Stimulated activated naive CD4-positive, alpha-beta T cell (primary cell): ENCODE data around the gene FTH1.
"Not testable (repeated sequence)": the region's sequence is repeated elsewhere in the genome, so short reads cannot be mapped to it uniquely, and the experiment has no call there.

ENCODE experiments used
- DNase-seq, 6 experiments: peaks; one replicate each; lab custom pipeline; 2025; lab: John Stamatoyannopoulos, UW

Gene FTH1

DNA sequence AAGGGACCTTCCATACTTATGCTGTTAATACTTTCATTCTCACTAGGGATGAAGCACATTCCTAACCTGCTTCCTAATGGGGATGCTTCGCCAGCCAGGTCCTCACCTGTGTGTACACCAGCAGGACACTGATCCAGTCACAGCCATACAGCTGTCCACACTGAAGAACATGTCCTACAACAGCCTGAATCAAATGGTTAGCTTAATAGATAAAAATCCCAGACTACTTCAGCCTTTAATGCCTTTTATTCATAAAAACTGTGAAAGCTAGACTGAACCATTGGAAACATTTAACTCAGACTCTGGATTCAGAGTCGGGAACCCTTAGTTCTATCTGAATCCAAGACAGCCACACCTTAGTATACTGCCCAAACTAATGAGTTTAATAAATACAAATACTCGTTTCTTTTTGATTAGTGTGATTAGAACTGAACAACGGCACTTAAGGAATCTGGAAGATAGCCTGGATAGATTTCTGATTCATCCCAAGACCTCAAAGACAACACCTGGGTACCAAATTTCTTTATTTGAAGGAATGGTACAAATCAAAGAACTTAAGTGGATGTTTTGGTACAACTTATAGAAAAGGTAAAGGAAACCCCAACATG lies 3.3 kb downstream of the FTH1 start:
- peak in 2 of 6 experiments; percentile 52 to 63 for DNase-seq

DNA sequence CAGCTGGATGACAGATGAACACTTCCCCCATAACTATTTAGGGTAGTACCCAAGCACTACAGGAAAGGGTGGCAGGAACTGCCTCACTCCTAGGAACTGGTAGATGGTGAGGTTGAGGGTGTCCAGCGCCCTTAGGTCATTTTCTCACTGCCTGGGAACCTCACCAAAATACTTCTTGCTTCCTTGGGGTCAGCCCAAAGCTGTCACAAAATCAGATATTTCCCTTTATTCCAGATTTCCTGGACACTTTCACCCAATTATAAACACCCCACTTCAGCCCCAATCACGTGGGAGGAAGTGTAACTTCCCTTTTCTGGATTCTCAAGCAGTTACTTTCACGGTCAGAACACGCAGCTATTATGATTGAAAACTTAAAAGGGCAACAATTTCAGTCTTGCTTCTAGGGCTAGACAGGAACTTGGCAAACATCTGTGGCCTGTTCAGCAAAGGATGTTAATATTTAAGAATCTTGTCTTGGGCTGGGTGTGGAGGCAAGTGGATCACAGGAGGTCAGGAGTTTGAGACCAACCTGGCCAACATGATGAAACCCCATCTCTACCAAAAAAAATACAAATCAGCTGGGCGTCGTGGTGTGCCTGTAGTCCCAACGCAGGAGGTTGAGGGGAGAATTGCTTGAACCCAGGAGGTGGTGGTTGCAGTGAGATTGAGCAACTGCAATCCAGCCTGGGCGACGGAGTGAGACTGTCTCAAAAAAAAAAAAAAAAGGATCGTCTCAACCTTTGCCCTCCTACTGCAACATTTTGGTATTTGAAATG lies 4.0 kb downstream of the FTH1 start:
- DNase-seq, result peak in 3 of 6 experiments; percentile 35 to 69 (median 52)

DNA sequence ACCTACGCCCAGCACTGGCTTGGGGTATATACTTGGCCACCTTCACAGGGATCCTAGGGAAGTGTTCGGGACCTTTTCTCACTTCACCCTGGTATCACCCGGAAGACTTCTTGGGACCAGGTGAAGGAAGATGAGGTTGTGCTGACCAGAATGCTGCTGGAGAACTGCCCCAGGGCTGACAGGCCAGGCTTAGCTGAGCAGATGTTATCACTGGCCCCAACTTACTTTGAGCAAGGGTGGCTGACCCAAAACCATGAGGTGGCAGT lies 4.5 kb downstream of the FTH1 start:
- peak in 2 of 6 experiments; percentile 39 to 64 for DNase-seq

DNA sequence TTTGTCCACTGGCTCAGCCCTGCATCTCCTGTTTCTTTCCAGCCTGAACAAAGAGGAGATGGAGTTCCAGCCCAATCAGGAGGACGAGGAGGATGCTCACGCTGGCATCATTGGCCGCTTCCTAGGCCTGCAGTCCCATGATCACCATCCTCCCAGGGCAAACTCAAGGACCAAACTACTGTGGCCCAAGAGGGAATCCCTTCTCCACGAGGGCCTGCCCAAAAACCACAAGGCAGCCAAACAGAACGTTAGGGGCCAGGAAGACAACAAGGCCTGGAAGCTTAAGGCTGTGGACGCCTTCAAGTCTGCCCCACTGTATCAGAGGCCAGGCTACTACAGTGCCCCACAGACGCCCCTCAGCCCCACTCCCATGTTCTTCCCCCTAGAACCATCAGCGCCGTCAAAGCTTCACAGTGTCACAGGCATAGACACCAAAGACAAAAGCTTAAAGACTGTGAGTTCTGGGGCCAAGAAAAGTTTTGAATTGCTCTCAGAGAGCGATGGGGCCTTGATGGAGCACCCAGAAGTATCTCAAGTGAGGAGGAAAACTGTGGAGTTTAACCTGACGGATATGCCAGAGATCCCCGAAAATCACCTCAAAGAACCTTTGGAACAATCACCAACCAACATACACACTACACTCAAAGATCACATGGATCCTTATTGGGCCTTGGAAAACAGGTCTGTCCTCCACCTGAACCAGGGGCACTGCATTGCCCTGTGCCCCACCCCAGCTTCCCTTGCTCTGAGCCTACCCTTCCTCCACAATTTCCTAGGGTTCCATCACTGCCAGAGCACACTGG lies 5.0 kb downstream of the FTH1 start:
- peak in 2 of 6 experiments; percentile 34 to 42 for DNase-seq

DNA sequence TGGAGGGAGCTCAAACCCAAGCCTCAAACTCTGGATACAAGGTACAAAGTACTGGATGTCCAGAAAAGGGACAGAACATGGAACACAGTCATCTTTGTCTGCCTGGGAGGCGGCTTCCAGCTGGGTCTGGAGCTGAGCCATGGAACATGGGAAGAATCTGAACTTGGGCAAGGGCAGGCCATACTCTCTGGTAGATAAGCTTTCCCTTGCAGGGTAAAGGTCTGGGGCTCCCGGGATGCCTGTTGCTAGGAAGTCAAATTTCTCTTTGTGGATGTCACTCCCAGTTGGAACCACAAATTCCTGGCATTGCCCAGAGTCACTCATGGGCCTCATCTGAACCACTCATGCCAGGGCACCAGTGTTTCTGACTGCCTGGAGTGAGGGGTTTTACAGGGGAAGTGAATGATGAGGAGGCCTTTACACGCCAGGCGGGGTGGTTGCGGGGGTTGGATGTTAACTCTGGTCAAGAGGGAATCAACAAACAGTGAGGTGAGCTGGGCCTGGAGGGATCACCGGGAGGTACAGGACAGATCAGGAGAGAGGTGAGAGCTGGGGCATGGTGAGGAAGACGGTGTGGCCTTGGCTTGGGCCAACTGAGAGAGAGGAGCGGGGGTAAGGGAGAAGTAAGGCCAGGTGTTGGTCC lies 5.7 kb downstream of the FTH1 start:
- DNase-seq, result no peak

DNA sequence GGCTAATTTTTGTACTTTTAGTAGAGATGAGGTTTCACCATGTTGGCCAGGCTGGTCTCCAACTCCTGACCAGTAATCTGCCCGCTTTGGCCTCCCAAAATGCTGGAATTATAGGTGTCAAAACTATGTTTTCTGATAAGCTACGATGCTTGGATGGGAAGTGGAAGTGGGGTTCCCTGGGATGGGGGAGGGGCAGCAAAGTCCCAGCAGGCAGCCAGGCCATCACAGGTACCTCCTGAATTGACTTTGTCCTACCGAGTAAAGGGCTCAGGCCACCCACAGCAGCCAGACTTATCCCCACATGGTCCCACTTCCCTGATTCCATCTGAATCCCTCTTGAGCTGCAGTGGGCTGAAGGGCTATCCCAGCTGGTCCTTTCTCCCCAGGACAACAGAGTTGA lies 6.9 kb downstream of the FTH1 start:
- no peak for DNase-seq

DNA sequence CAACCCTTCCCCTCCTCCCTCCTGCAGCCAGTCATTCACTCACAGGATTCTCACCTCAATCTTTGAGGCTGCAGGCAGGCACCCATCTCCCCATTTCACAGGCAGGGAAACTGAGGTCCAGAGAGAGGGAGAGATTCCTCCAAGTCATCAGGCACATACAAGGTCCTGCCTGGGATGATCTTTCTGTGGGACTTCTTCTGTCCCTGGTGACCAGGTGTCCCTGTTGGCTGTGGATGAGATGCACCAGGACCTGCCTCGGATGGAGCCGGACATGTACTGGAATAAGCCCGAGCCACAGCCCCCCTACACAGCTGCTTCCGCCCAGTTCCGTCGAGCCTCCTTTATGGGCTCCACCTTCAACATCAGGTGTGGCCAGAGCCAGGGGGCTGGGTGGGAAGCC lies 7.8 kb downstream of the FTH1 start:
- DNase-seq, result no peak

DNA sequence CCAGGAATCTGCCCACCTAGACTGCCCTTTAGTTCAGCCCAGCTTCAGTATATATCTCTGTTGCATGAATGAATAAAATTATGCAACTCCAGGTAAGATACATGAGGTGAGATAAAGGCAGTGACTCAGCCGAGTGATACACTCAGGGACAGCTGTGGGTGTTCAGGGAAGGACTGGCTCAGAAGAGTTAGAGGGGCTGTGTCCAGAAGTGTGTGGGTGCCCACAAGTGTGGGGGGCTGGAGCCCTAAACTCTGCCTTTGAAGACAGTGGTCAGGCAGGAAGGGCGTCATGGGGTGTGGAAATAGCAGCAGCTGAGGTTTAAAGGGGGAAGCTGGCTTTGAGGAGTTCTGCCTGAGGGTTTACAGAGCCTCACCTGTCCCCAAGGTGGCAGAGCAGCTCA lies 8.3 kb downstream of the FTH1 start:
- no peak for DNase-seq

DNA sequence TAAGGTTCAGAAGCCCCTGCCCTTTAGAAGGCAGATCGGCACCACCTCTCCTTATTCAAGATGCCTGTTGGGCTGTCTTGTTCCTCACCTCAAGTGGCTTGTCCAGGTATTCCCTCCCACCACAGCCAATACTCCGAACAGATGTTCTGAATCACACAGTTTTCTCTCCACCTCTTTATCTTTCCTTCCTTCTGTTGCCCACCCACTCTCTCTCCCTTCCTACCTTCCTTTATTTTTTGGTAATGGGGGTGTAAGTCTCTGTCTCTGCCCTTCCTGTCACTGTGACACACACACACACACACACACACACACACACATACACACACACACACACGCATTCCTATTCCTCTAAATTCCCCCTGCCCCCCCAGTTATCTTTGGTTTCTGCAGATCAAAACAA lies 8.8 kb downstream of the FTH1 start:
- no peak for DNase-seq

DNA sequence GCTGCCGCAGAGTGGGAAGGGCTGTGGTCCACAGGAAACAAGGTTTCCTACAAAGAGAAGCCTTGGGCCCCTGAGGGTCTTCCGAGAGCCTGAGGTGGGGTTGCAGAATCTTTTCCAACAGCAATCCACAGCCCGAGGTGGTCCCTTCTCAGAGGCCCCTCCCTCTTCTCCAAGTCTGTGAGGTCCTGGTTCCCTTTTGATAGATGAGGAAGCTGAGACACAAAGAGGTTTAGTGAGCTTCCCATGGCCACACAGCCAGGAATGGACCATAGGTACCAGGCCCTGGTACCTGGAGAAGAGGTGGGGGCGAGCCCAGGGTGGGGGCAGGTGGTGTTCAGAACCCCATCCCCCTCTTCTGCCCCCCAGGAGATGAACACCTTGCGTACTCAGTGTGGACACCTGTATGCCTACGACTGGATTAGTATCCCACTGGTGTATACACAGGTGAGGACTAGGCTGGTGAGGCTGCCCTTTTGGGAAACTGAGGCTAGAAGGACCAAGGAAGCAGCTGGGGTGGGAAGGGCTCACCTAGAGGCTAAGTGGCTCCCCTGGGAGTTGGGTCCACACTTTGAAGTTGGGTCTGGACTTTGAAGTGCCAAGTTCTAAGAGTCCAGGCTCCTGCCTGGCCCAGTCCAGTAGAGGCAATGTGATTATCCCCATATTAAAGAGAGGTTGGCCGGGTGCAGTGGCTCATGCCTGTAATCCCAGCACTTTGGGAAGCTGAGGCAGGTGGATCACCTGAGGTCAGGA lies 10.2 kb downstream of the FTH1 start:
- no peak for DNase-seq

DNA sequence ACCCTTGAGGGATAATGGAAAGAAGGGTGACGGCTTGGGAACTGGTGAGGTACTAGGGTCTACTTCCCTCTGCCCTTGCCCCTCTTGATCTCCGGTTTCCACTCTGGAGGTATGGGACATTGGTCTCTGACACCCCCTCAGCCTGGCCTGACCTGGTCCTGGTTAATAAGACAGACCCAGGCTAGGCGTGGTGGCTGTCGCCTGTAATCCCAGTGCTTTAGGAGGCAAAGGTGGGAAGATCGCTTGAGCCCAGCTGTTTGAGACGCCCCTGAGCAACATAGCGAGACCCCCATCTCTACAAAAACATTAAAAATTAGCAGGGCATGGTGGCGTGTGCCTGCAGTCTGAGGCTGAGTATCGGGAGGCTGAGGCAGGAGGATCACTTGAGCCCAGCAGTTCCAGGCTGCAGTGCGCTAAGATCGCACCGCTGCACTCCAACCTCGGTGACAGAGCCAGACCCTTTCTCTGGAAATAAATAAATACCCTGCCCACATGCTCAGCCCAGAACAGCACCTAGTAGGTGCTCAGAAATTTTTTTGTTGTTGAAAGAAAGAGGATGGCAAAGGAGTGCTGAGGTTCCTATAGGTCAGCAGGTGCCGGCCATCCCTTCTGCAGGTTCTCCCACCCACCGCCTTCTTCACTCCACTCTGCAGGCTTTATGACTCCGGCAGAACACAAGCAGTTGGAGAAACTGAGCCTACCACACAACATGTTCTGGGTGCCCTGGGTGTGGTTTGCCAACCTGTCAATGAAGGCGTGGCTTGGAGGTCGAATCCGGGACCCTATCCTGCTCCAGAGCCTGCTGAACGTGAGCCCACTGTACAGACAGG lies 11.0 kb downstream of the FTH1 start:
- DNase-seq, result no peak

DNA sequence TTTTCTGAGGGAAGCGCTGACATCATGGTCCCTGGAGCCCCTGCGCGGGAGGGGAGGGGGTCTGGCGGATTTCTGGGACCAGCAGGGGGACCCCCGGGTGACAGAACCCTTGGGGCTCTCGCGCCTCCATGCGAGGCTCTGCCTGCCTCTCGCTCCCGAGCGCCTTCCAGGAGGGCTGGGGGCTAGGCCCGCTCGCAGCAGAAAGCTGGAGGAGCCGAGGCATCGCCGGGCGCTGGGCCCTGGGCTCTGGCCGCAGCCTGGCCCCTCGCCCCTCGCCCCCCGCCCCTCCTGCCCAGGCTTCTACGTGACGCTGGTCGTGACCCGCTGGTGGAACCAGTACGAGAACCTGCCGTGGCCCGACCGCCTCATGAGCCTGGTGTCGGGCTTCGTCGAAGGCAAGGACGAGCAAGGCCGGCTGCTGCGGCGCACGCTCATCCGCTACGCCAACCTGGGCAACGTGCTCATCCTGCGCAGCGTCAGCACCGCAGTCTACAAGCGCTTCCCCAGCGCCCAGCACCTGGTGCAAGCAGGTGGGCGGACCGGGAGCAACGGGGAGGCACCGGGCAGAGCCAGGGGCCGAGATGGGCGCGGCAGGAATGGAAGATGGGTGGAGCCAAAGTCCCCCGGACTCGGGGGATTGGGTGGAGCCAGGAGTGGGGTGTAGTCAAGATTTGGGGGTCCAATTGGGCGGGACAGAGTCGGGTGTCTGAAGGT lies 11.9 kb downstream of the FTH1 start:
- peak in 3 of 6 experiments; percentile 20 to 32 (median 26) for DNase-seq

DNA sequence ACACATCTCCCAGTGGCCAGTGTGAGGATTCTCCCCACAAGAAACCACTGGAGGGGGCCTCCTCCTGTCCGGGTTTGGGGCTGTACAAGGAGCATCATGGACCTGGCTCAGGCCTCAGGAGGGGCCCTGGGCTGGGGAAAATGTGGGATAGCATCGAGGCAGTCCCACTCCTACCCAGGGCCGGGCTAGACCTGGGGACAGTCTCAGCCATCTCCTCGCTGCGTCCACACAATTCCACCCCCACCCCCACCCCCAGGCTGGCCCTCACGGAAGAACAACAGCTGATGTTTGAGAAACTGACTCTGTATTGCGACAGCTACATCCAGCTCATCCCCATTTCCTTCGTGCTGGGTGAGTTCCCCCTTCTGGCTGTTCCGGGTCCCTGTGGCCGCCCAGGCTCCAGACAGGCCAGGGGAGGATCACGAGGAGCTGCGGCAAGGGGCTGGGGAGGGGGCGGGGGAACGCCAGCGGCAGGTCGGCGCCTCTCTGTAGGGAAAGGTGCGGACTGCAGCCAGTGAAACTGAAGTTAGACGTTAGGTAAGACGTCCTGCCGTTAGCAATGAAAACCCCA lies 12.5 kb downstream of the FTH1 start:
- DNase-seq, result no peak

DNA sequence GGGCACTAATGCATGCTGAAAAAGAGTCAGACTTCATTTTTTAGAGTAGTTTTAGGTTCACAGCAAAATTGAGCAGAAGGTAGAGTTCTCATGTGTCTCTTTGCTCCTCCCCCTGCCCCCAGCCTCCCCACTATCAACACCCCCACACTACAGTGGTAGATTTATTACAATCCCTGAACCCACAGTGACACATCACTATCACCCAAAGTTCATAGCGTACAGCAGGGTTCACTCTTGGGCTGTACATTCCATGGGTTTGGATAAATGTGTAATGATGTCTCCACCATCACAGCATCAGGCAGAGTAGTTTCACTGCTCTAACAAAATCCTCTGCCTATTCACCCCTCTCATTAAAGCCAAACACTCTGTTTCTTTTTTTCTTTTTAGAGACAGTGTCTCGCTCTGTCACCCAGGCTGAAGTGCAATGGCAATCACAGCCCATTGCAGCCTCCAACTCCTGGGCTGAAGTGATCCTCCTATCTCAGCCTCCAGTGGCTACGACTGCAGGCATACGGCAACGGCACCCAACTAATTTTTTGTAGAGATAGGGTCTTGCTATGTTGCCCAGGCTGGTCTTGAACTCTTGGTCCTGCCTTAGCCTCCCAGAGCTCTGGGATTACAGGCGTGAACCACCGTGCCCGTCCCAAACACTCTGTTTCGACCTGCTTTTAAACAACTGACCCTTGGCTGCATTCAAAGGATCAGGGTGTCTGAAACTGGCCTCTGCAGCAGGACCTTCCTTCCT lies 13.2 kb downstream of the FTH1 start:
- DNase-seq, result no peak

DNA sequence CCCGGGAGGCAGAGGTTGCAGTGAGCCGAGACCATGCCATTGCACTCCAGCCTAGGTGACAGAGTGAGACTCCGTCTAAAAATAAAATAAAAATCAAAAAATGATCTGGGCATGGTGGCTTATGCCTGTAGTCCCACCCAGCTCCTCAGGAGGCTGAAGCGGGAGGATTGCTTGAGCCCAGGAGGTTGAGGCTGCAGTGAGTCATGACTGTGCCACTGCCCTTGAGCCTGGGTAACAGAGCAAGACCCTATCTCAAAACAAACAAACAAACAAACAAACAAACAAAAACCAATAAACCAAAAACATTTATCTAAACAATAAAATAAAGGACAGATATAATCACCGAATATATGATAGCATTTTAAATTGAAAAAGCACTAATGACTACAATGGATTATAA lies 13.8 kb downstream of the FTH1 start:
- DNase-seq, result not testable (repeated sequence)

DNA sequence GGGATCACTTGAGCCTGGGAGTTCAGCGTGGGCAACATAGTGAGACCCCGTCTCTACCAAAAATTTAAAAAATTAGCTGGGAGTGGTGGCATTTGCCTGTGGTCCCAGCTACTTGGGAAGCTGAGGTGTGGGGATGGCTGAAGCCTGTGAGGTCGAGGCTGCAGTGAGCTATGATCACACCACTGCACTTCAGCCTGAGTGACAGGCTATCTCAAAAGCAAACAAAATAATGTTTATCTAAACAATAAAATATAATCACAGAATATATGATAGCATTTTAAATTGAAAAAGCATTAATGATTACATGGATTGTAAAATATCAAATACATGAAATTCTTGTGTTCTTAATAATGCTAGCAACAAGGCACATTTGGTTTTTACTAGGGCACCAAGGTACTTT lies 14.6 kb downstream of the FTH1 start:
- DNase-seq, result no peak

DNA sequence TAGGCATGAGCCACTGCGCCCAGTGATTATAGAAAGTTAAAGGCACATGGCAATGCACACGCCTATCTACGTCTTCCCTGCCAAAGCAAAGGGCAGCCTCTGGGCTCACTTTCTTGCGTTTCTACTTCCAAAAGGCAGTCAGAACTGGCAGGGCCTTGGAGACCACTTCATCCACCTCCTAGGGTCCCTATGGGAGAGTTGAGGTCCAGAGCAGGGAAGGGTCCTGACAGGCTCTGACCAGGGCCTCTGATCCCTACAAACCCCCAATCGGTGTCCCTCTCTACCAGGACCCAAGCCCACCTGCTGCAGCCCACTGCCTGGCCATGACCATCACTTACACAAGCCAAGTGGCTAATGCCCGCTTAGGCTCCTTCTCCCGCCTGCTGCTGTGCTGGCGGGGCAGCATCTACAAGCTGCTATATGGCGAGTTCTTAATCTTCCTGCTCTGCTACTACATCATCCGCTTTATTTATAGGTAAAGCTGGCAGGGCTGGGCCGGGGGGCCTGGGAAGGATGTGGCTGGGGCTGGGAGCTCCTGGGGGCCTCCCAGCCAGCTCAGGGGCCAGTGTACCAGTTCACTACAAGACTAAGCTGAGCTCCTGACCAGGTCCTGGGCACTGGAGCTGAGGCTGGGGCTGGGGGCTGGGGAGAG lies 15.8 kb downstream of the FTH1 start:
- DNase-seq, result no peak

DNA sequence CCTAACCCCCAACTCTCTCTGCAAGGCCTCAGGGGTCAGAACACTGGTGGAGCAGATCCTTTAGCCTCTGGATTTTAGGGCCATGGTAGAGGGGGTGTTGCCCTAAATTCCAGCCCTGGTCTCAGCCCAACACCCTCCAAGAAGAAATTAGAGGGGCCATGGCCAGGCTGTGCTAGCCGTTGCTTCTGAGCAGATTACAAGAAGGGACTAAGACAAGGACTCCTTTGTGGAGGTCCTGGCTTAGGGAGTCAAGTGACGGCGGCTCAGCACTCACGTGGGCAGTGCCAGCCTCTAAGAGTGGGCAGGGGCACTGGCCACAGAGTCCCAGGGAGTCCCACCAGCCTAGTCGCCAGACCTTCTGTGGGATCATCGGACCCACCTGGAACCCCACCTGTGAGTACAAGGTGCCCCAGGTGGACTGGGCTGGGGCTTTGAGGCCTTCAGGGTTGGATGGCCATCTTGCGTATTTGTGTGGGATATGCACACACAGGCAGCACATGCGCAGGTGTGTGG lies 17.3 kb downstream of the FTH1 start, which contains the start of gene BEST1:
TSS of gene BEST1 (plus strand) at position 317 of the 513 bp plus-strand sequence. CDS start 1,456 bp downstream, outside the sequence.
- DNase-seq, result no peak
